ENCODE results near the gene IL1RAPL1.
"Not testable (repeated sequence)": the region's sequence is repeated elsewhere in the genome, so short reads cannot be mapped to it uniquely, and the experiment has no call there.

IL1RAPL1 gene

GRCh38 chrX:28638775-28639174 is 51.5 kb downstream of the IL1RAPL1 start:
- no peak for FAIRE-seq

- no peak for FAIRE-seq
Observed at GRCh38 chrX:28639451-28639850, 52.2 kb downstream of the IL1RAPL1 start.

- no peak for FAIRE-seq
Observed at GRCh38 chrX:28649541-28649940, 62.3 kb downstream of the IL1RAPL1 start.

GRCh38 chrX:28651186-28651585 is 63.9 kb downstream of the IL1RAPL1 start:
- no peak for FAIRE-seq

- no peak for FAIRE-seq
Observed at GRCh38 chrX:28659269-28659668, 72.0 kb downstream of the IL1RAPL1 start.

GRCh38 chrX:28665778-28666177 is 78.5 kb downstream of the IL1RAPL1 start:
- no peak for FAIRE-seq

GRCh38 chrX:28668303-28668702 is 81.1 kb downstream of the IL1RAPL1 start:
- no peak for FAIRE-seq

GRCh38 chrX:28668957-28669356 is 81.7 kb downstream of the IL1RAPL1 start:
- FAIRE-seq, result no peak

GRCh38 chrX:28670074-28670473 is 82.8 kb downstream of the IL1RAPL1 start:
- FAIRE-seq, result no peak

GRCh38 chrX:28675173-28675572 is 87.9 kb downstream of the IL1RAPL1 start:
- no peak for FAIRE-seq

- no peak for FAIRE-seq
Observed at GRCh38 chrX:28693101-28693500, 105.9 kb downstream of the IL1RAPL1 start.

GRCh38 chrX:28697732-28698131 is 110.5 kb downstream of the IL1RAPL1 start:
- no peak for FAIRE-seq

GRCh38 chrX:28701222-28701621 is 114.0 kb downstream of the IL1RAPL1 start:
- no peak for FAIRE-seq

GRCh38 chrX:28706964-28707363 is 119.7 kb downstream of the IL1RAPL1 start:
- FAIRE-seq, result no peak

GRCh38 chrX:28709421-28709820 is 122.2 kb downstream of the IL1RAPL1 start:
- no peak for FAIRE-seq

- peak; percentile 45 for FAIRE-seq
Observed at GRCh38 chrX:28717864-28718263, 130.6 kb downstream of the IL1RAPL1 start.

GRCh38 chrX:28718450-28718849 is 131.2 kb downstream of the IL1RAPL1 start:
- no peak for FAIRE-seq

GRCh38 chrX:28719620-28720019 is 132.4 kb downstream of the IL1RAPL1 start:
- FAIRE-seq, result no peak

GRCh38 chrX:28752330-28752729 is 165.1 kb downstream of the IL1RAPL1 start:
- no peak for FAIRE-seq

GRCh38 chrX:28756175-28756574 is 168.9 kb downstream of the IL1RAPL1 start:
- no peak for FAIRE-seq

GRCh38 chrX:28756647-28757046 is 169.4 kb downstream of the IL1RAPL1 start:
- FAIRE-seq, result no peak

- no peak for FAIRE-seq
Observed at GRCh38 chrX:28757290-28757689, 170.0 kb downstream of the IL1RAPL1 start.

GRCh38 chrX:28766561-28766960 is 179.3 kb downstream of the IL1RAPL1 start:
- FAIRE-seq, result not testable (repeated sequence)

GRCh38 chrX:28773807-28774206 is 186.6 kb downstream of the IL1RAPL1 start:
- FAIRE-seq, result no peak

GRCh38 chrX:28787206-28787605 is 200.0 kb downstream of the IL1RAPL1 start:
- FAIRE-seq, result no peak

GRCh38 chrX:28800671-28801070 is 213.4 kb downstream of the IL1RAPL1 start:
- FAIRE-seq, result not testable (repeated sequence)

Measured in endometrium (tissue), 2 donors.